Neutrophil (primary cell): Measurements from ENCODE around the gene FSD1.
"Not testable (repeated sequence)": the region's sequence is repeated elsewhere in the genome, so short reads cannot be mapped to it uniquely, and the experiment has no call there.

ENCODE experiments used
- H3K27ac ChIP-seq: fragments of 200-600 bp; sonication (generic); 2 replicates; pipeline ENCODE4 v1.5.1; 2016; ENCODE audit warnings: mild to moderate bottlenecking, moderate library complexity
- H3K27me3 ChIP-seq: fragments of 200-600 bp; sonication (generic); 2 replicates; pipeline ENCODE4 v1.6.0; 2016; ENCODE audit warnings: mild to moderate bottlenecking
- H3K36me3 ChIP-seq: fragments of 200-600 bp; sonication (generic); 2 replicates; pipeline ENCODE4 v1.5.1; 2017
- H3K4me1 ChIP-seq, 2 experiments: fragments of 200-600 bp in 1 of 2; sonication (generic) in 1 of 2; 1 replicate in 1 of 2; 2 replicates in 1 of 2; pipeline versions ENCODE4 v1.5.1 to v1.6.1; 2013 to 2016; ENCODE audit warnings: low read depth in 1 of 2, low read length in 1 of 2, mild to moderate bottlenecking in 1 of 2, moderate library complexity in 1 of 2; ENCODE audit not compliant: control insufficient read depth in 1 of 2, insufficient read depth in 1 of 2
- H3K4me3 ChIP-seq, 2 experiments: fragments of 200-600 bp in 1 of 2; sonication (generic) in 1 of 2; 1 replicate in 1 of 2; 2 replicates in 1 of 2; pipeline ENCODE4 v1.5.1; 2013 to 2016; ENCODE audit warnings: low read depth in 1 of 2, low read length in 1 of 2, mild to moderate bottlenecking in 1 of 2, moderate library complexity in 1 of 2
- H3K9me3 ChIP-seq: fragments of 200-600 bp; sonication (generic); 2 replicates; pipeline ENCODE4 v1.5.1; 2016
- CTCF ChIP-seq: fragments of 200-600 bp; sonication (generic); IDR thresholded peaks from 2 replicates; pipeline ENCODE4 v1.5.1; 2016; ENCODE audit warnings: antibody characterized with exemption

Gene FSD1

GRCh38 chr19:4328243-4328990, 24.0 kb downstream of the FSD1 start:
- Histone ChIP-seq H3K27ac (no peak overlapping the region), H3K4me3 (peak overlapping the region; percentile 43 to 56)
- no peak for TF ChIP-seq CTCF

DNA sequence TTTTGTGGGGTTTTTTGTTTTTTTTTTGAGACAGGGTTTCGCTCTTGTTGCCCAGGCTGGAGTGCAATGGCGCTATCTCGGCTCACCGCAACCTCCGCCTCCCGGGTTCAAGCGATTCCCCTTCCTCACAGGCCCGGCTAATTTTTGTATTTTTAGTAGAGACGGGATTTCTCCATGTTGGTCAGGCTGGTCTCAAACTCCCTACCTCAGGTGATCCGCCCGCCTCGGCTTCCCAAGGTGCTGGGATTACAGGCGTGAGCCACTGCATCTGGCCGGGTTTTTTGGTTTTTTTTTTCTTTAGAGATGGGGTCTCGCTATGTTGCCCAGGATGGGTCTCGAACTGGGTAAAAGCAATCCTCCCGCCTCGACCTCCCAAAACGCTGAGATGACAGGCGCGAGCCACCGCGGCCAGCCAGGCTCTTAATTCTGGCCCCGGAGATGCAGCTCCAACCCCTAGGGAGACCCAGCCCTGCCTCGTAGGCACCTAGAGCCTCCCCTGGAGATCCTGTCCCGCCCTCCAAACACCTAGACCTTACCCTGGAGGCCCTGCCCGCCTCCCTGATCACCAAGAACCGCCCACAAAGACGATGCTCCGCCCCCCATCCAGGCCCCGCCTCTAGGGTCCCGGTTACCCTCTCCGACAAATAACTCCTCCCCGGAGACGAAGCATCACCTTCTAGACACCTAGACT, 24.7 kb downstream of the FSD1 start:
- peaks cover 54% of the 10 kb centered on the region for H3K27me3 ChIP-seq
- H3K4me1 ChIP-seq = peaks cover 10 to 19% of the 10 kb centered on the region in 2 experiments
- H3K27ac ChIP-seq, H3K9me3 ChIP-seq, H3K36me3 ChIP-seq: not testable (repeated sequence)
- peak overlapping the region; percentile 43 to 56 for H3K4me3 ChIP-seq

More at GRCh38 chr19:4328243-4328990, 24.0 kb downstream of the FSD1 start:
- H3K36me3 ChIP-seq = no peaks in the 10 kb centered on the region
- H3K27me3 ChIP-seq = peaks cover 56% of the 10 kb centered on the region
- no peaks in the 10 kb centered on the region for H3K9me3 ChIP-seq
- H3K4me1 ChIP-seq = peaks cover 10 to 19% of the 10 kb centered on the region in 2 experiments

- Histone ChIP-seq H3K36me3 (no peaks in the 10 kb centered on the region), H3K27ac (no peak overlapping the region), H3K9me3 (no peaks in the 10 kb centered on the region), H3K27me3 (peaks cover 51% of the 10 kb centered on the region), H3K4me1 (peaks cover 10 to 19% of the 10 kb centered on the region in 2 experiments), H3K4me3 (no peak overlapping the region)
- no peak for TF ChIP-seq CTCF
These were observed 25.5 kb downstream of the FSD1 start for GRCh38 chr19:4329858-4330257.

GRCh38 chr19:4334929-4335570, 30.7 kb downstream of the FSD1 start:
- no peak overlapping the region for H3K27ac ChIP-seq
- peaks cover 10% of the 10 kb centered on the region in 2 experiments for H3K4me1 ChIP-seq
- no peak overlapping the region for H3K4me3 ChIP-seq
- H3K27me3 ChIP-seq = peaks cover 12% of the 10 kb centered on the region
- no peak for TF ChIP-seq CTCF
- H3K9me3 ChIP-seq = no peaks in the 10 kb centered on the region
- H3K36me3 ChIP-seq = no peaks in the 10 kb centered on the region

GRCh38 chr19:4337906-4338440, 33.6 kb downstream of the FSD1 start:
- peaks cover 17 to 18% of the 10 kb centered on the region in 2 experiments for H3K4me1 ChIP-seq
- peaks cover 12% of the 10 kb centered on the region for H3K27me3 ChIP-seq
- no peaks in the 10 kb centered on the region for H3K9me3 ChIP-seq
- no peak for TF ChIP-seq CTCF
- peak overlapping the region in 1 of 2 experiments; percentile 41 for H3K4me3 ChIP-seq
- no peaks in the 10 kb centered on the region for H3K36me3 ChIP-seq
- no peak overlapping the region for H3K27ac ChIP-seq
